Activated T-cell treated with anti-CD3 and anti-CD28 coated beads for 24 hours (primary cell): ENCODE measurements around the gene METTL5.
"Not testable (repeated sequence)": the region's sequence is repeated elsewhere in the genome, so short reads cannot be mapped to it uniquely, and the experiment has no call there.

Experiments
- DNase-seq: peaks from one replicate; pipeline ENCODE4 v3.0.0-alpha.2; 2020; ENCODE audit warnings: low read depth

METTL5 gene

GRCh38 chr2:169828141-169828811 is 3.6 kb upstream of the METTL5 start:
- peak; percentile 42 for DNase-seq

DNA sequence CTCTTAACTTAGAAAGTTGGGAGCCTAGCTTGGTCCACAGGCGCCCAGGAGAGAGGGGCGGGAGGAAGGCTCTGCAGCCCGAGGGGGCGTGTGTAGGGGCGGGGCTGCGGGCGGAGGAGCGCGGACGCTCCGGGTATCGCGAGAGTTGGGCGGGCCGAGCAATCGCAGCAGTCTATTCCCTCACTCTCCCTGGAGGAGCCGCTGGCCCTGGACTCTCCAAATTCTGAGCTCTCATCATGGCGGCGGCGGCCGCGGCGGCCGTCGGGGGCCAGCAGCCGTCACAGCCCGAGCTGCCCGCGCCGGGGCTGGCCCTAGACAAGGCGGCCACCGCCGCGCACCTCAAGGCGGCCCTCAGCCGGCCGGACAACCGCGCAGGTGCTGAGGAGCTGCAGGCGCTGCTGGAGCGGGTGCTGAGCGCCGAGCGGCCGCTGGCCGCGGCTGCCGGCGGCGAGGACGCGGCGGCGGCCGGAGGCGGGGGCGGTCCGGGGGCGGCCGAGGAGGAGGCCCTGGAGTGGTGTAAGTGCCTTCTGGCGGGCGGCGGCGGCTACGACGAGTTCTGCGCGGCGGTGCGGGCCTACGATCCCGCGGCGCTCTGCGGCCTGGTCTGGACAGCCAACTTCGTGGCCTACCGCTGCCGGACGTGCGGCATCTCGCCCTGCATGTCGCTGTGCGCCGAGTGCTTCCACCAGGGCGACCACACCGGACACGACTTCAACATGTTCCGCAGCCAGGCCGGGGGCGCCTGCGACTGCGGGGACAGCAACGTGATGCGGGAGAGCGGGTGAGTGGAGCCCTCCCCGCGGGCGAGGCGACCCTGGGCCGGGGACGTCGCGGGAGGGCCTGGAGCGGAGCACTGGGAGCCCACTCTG is 2.8 kb upstream of the METTL5 start, which contains the start of gene UBR3:
Gene UBR3, plus strand, starts transcription at position 183 of the 869 bp plus-strand sequence. Its CDS starts 54 bp downstream, at position 237.
- DNase-seq: peak; percentile 84

- DNase-seq: no peak
Observed at GRCh38 chr2:169823996-169824372, 721 bp downstream of the METTL5 start.

DNA sequence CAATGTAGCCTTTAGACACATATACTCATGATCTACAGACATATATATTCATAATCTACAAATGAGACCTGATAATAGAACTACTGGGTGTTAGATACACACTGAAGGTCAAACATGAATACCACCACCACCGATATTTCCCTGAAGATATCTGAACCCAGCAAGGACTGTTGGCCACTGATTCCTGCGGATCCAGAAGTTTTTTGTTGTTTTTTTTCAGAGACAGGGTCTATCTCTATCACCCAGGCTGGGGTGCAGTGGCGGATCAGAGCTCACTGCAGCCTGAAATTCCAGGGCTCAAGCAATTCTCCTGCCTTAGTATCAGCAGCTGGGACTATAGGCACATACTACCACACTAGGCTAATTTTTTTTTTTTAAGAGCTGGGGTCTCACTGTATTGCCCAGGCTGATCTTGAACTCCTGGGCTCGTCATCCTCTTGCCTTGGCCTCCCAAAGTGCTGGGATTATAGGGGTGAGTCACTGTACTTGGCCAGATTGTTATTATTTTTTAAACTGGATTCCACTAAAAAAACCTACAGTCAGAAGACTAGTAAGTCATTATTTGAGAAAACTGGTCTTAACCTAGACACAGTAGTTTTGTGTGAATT is 1.8 kb downstream of the METTL5 start:
- no peak for DNase-seq

DNA sequence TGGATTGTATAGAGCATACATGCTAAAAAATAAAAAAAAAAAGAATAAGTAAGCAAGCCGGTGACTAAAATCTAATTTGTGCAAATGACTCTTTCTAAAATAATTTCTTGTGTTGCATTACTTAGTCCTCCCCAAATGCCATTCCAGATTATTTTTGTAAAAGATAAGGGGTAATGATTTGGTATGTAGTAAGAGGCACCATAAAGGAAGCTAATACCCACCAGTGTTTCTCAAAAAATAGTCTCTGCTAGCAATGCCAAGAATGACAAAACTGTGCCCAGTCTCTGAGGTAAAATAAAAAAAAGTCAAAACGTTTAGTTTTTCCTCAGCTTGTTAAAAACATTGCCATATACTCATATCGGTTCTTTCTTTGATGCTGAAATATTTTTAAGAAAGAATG is 2.7 kb downstream of the METTL5 start:
- DNase-seq: no peak

DNA sequence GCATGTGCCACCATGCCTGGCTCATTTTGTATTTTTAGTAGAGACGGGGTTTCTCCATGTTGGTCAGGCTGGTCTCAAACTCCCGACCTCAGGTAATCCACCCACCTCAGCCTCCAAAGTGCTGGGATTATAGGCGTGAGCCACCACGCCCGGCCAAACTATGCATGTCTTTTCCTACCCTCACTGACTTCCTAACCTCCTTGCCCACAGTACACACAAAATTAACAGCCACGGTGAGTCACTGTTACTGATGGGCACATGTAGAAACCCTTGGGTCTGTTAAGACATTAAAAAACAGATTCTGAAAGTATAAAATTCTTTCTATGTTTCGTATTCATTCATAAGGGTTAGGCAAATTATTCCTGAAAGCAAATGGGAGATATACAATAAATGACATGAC is 4.6 kb downstream of the METTL5 start:
- DNase-seq: not testable (repeated sequence)

- DNase-seq: no peak
Observed at GRCh38 chr2:169819106-169819505, 5.6 kb downstream of the METTL5 start.

- no peak for DNase-seq
Observed at GRCh38 chr2:169818241-169818640, 6.5 kb downstream of the METTL5 start.

DNA sequence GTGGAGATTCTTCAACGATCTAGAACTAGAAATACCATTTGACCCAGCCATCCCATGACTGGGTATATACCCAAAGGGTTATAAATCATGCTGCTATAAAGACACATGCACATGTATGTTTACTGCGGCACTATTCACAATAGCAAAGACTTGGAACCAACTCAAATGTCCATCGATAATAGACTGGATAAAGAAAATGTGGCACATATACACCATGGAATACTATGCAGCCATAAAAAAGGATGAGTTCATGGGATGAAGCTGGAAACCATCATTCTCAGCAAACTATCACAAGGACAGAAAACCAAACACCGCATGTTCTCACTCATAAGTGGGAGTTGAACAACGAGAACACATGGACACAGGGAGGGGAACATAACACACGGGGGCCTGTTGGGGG is 7.3 kb downstream of the METTL5 start:
- not testable (repeated sequence) for DNase-seq

DNA sequence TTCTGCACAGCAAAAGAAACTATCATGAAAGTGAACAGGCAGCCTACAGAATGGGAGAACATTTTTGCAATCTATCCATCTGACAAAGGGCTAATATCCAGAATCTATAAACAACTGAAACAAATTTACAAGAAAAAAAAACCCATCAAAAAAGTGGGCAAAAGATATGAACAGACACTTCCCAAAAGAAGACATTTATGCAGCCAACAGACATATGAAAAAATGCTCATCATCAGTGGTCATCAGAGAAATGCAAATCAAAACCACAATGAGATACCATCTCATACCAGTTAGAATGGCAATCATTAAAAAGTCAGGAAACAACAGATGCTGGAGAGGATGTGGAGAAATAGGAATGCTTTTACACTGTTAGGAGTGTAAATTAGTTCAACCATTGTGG is 7.7 kb downstream of the METTL5 start:
- not testable (repeated sequence) for DNase-seq

DNA sequence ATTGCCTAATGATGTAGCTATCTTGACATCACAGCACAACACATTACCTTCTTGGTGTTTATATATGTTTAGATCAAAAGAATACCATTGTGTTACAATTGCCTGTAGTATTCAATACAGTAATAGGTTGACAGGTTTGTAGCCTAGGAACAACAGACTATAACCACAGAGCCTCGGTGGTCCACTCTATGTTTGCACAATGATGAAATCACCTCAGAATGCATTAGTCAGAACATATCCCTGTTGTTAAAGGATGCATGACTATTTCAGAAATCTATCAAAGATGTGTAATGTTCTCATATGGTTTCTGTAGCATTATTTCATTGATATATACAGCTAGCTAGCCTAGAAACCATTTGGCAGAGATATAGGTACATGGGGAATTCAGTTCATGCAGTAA is 8.9 kb downstream of the METTL5 start:
- DNase-seq: no peak

GRCh38 chr2:169808221-169808620 is 16.5 kb downstream of the METTL5 start:
- no peak for DNase-seq

GRCh38 chr2:169806586-169806985 is 18.1 kb downstream of the METTL5 start:
- DNase-seq: no peak

GRCh38 chr2:169803480-169803879 is 21.2 kb downstream of the METTL5 start:
- DNase-seq: no peak

GRCh38 chr2:169798718-169799592 is 25.8 kb downstream of the METTL5 start, which contains the start of gene SSB:
SSB (plus strand) TSS chr2:169798871; CDS start chr2:169800961, 2,090 bp downstream.
- peak; percentile 94 for DNase-seq

- DNase-seq: no peak
Observed at GRCh38 chr2:169798397-169798717, 26.3 kb downstream of the METTL5 start.

- DNase-seq: no peak
Observed at GRCh38 chr2:169797601-169798000, 27.1 kb downstream of the METTL5 start.

DNA sequence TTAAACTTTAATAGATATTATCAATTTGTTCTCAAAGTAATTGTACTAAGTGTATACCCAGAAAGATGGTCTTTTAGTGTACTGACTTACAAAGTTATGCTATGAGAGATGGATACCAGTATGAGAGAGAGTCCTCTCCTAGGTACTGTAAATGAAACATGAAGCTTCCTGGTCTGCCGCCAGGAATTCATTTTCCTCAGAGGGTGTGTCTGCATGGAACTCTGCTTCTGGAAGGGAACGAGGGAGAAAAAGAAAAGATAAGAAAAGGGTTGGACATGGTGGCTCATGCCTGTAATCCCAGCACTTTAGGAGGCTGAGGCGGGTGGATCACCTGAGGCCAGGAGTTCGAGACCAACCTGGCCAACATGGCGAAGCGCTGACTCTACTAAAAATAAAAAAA is 28.3 kb downstream of the METTL5 start:
- DNase-seq: no peak

- no peak for DNase-seq
Observed at GRCh38 chr2:169795181-169795580, 29.5 kb downstream of the METTL5 start.

GRCh38 chr2:169790581-169790980 is 34.1 kb downstream of the METTL5 start:
- no peak for DNase-seq

DNA sequence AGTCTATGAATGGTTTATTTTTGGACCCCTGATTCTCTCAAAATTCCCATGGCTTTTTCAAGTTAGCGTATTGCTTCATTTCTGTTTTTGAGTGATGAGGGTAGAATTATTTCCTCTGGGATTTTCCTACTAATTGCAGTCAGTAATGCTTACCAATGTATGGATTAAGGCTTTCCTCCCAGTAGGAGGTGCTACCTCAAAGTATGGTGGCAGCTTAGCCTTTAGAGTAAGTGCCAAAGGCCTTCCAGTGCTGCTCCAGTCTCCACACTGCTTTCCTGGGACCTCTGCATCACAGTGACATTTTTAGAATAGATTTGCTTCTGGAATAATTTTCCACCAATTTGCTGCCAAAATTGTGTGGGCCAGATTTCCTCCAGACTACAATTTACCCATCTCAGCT is 42.2 kb downstream of the METTL5 start:
- no peak for DNase-seq
